CD14-positive monocyte (primary cell): ENCODE data around the gene EPHB2. TPM values are rescaled to one million over a fixed set of nuclear protein-coding genes. Genes with fewer than 3 reads are reported as not detected.

Experiments
- DNase-seq, 3 donors: peaks; one replicate each; pipeline ENCODE4 v3.0.0-alpha.2; 2011 to 2022
- H2AFZ ChIP-seq: 2 replicates; pipeline ENCODE4 v1.6.0; 2012; ENCODE audit warnings: mild to moderate bottlenecking, low read depth, low read length, inconsistent platforms; ENCODE audit not compliant: insufficient read depth, poor library complexity, severe bottlenecking
- H3K27ac ChIP-seq, 2 donors: 1 replicate in 1 of 2; 2 replicates in 1 of 2; pipeline ENCODE4 v1.5.1; 2012 to 2013; ENCODE audit warnings: low read length in 2 of 2, control low read depth in 1 of 2, inconsistent platforms in 1 of 2, low read depth in 1 of 2, mild to moderate bottlenecking in 1 of 2
- H3K27me3 ChIP-seq, 2 donors: one replicate each; pipeline versions ENCODE4 v1.6.0 to v1.6.1; 2011 to 2013; ENCODE audit warnings: low read length in 2 of 2; ENCODE audit not compliant: control insufficient read depth in 2 of 2, insufficient read depth in 2 of 2
- H3K36me3 ChIP-seq, 2 donors: replicated peaks in 1 of 2; 1 replicate in 1 of 2; 2 replicates in 1 of 2; pipeline versions ENCODE4 v1.5.1 to v1.6.1; 2012 to 2013; ENCODE audit warnings: low read length in 2 of 2, control low read depth in 1 of 2, inconsistent platforms in 1 of 2, mild to moderate bottlenecking in 1 of 2; ENCODE audit not compliant: insufficient read depth in 2 of 2, control insufficient read depth in 1 of 2
- H3K4me1 ChIP-seq, 2 donors: 1 replicate in 1 of 2; 2 replicates in 1 of 2; pipeline versions ENCODE4 v1.5.1 to v1.6.1; 2012 to 2013; ENCODE audit warnings: low read length in 2 of 2, control low read depth in 1 of 2, inconsistent platforms in 1 of 2, mild to moderate bottlenecking in 1 of 2, moderate library complexity in 1 of 2; ENCODE audit not compliant: insufficient read depth in 2 of 2, control insufficient read depth in 1 of 2
- H3K4me2 ChIP-seq: replicated peaks from 2 replicates; pipeline ENCODE3; 2012; ENCODE audit warnings: low read length, moderate library complexity, mild to moderate bottlenecking; ENCODE audit not compliant: poor library complexity, severe bottlenecking; ENCODE audit errors: extremely low read depth
- H3K4me3 ChIP-seq, 3 experiments: fragments of 200-600 bp in 1 of 3; sonication (generic) in 1 of 3; replicated peaks in 1 of 3; 1 replicate in 2 of 3; 2 replicates in 1 of 3; pipeline ENCODE4 v1.5.1; 2011 to 2013; ENCODE audit warnings: low read length in 3 of 3, mild to moderate bottlenecking in 3 of 3, control low read depth in 2 of 3, low read depth in 2 of 3, inconsistent platforms in 1 of 3, moderate library complexity in 1 of 3
- H3K79me2 ChIP-seq: 2 replicates; pipeline ENCODE4 v1.6.0; 2012; ENCODE audit warnings: mild to moderate bottlenecking, control low read depth, inconsistent platforms, low read length, moderate library complexity; ENCODE audit not compliant: insufficient read depth
- H3K9ac ChIP-seq: 2 replicates; pipeline ENCODE4 v1.6.0; 2017; ENCODE audit warnings: low read length, mild to moderate bottlenecking; ENCODE audit not compliant: insufficient read depth, poor library complexity, severe bottlenecking
- H3K9me3 ChIP-seq, 2 donors: replicated peaks in 1 of 2; 1 replicate in 1 of 2; 2 replicates in 1 of 2; pipeline versions ENCODE4 v1.5.1 to v1.6.1; 2012 to 2013; ENCODE audit warnings: low read length in 2 of 2, control low read depth in 1 of 2; ENCODE audit not compliant: control insufficient read depth in 1 of 2, insufficient read depth in 1 of 2
- H4K20me1 ChIP-seq: 2 replicates; pipeline ENCODE4 v1.6.0; 2012; ENCODE audit warnings: mild to moderate bottlenecking, low read length, control low read depth, moderate library complexity; ENCODE audit not compliant: insufficient read depth
- H3K27ac Mint-ChIP-seq, 7 donors: one replicate each; pipeline ENCODE4 v1.8.0; 2020; ENCODE audit warnings: mild to moderate bottlenecking in 7 of 7, mixed read lengths in 7 of 7, moderate library complexity in 6 of 7, inconsistent platforms in 2 of 7
- H3K27me3 Mint-ChIP-seq, 3 donors: one replicate each; pipeline ENCODE4 v1.8.0; 2021 to 2022; ENCODE audit warnings: low read depth in 3 of 3, mild to moderate bottlenecking in 3 of 3, mixed read lengths in 3 of 3, moderate library complexity in 3 of 3, inconsistent platforms in 1 of 3
- H3K36me3 Mint-ChIP-seq, 2 donors: one replicate each; pipeline ENCODE4 v1.8.0; 2020; ENCODE audit warnings: mixed read lengths in 2 of 2, inconsistent platforms in 1 of 2, mild to moderate bottlenecking in 1 of 2
- H3K4me1 Mint-ChIP-seq: one replicate; pipeline ENCODE4 v1.8.0; 2020; ENCODE audit warnings: mild to moderate bottlenecking, mixed read lengths
- H3K4me3 Mint-ChIP-seq, 2 donors: one replicate each; pipeline ENCODE4 v1.8.0; 2020; ENCODE audit warnings: mild to moderate bottlenecking in 2 of 2, mixed read lengths in 2 of 2, moderate library complexity in 1 of 2
- H3K9me3 Mint-ChIP-seq, 7 donors: one replicate each; pipeline ENCODE4 v1.8.0; 2020 to 2022; ENCODE audit warnings: mixed read lengths in 7 of 7, mild to moderate bottlenecking in 6 of 7, moderate library complexity in 6 of 7, inconsistent platforms in 2 of 7
- CTCF ChIP-seq: fragments of 200-600 bp; IDR thresholded peaks from one replicate; pipeline ENCODE4 v1.8.0; 2022; ENCODE audit warnings: antibody characterized with exemption, mild to moderate bottlenecking
- WGBS: methylation state at CpG from one replicate; pipeline ENCODE4 v1.1.5; 2013; ENCODE audit warnings: missing lambda C conversion rate; ENCODE audit not compliant: insufficient coverage; 5-methylcytosine and 5-hydroxymethylcytosine counted together
- intact Hi-C, 2 donors: fragments of 100-400 bp; cut with micrococcal nuclease; formaldehyde crosslinking; loops; one replicate each; pipeline versions ENCODE4 v1.15.0 to v1.15.1; 2023
- polyA plus RNA-seq, 3 donors: library from polyadenylated mRNA; depleted of rRNA in 1 of 3; unstranded in 2 of 3; stranded (reverse) in 1 of 3; fragments of 300-500 nt in 2 of 3; fragments of >200 nt in 1 of 3; fragmentation: Illumina TruSeq in 2 of 3; gene quantifications; 1 replicate in 2 of 3; 2 replicates in 1 of 3; pipeline ENCODE4 v1.2.3, GENCODE V29; 2012 to 2021

EPHB2 gene
- polyA plus RNA-seq, 3 donors: 2.9 to 5.6 (median 3.4) TPM

GRCh38 chr1:22949822-22950331 is 239.2 kb downstream of the EPHB2 start:
- Mint-ChIP-seq H3K4me1 (no peaks in the 10 kb centered on the region), H3K27ac (no peak overlapping the region), H3K9me3 (peaks cover 0 to 7% (median 0%) of the 10 kb centered on the region in 7 donors), H3K36me3 (no peaks in the 10 kb centered on the region), H3K4me3 (no peak overlapping the region), H3K27me3 (peaks cover 47 to 66% (median 64%) of the 10 kb centered on the region in 3 donors)
- H3K4me3 ChIP-seq: no peak overlapping the region
- no peaks in the 10 kb centered on the region for H3K36me3 ChIP-seq
- H3K4me2 ChIP-seq: no peak overlapping the region
- H3K27me3 ChIP-seq: peaks cover 13 to 39% of the 10 kb centered on the region in 2 donors
- H3K4me1 ChIP-seq: no peaks in the 10 kb centered on the region
- no peak for DNase-seq
- H3K9me3 ChIP-seq: peaks cover 0 to 4% of the 10 kb centered on the region in 2 donors
- no peaks in the 10 kb centered on the region for H3K79me2 ChIP-seq
- no peak overlapping the region for H3K27ac ChIP-seq
- TF ChIP-seq CTCF: no peak
- H2AFZ ChIP-seq: no peak overlapping the region
- no CpG with 5 or more reads among the region's 5 CpGs for WGBS
- intact Hi-C loops: no loop called here
- H4K20me1 ChIP-seq: no peaks in the 10 kb centered on the region
- H3K9ac ChIP-seq: no peak overlapping the region

- no peak overlapping the region for H3K4me2 ChIP-seq
- H3K36me3 ChIP-seq: no peaks in the 10 kb centered on the region
- peaks cover 0 to 4% of the 10 kb centered on the region in 2 donors for H3K9me3 ChIP-seq
- no peak overlapping the region for H3K9ac ChIP-seq
- Mint-ChIP-seq H3K36me3 (no peaks in the 10 kb centered on the region), H3K9me3 (peaks cover 0 to 5% (median 0%) of the 10 kb centered on the region in 7 donors), H3K4me3 (peak overlapping the region in 1 of 2 donors; percentile 0), H3K27ac (no peak overlapping the region), H3K4me1 (no peaks in the 10 kb centered on the region), H3K27me3 (peaks cover 54 to 74% (median 61%) of the 10 kb centered on the region in 3 donors)
- peaks cover 13 to 43% of the 10 kb centered on the region in 2 donors for H3K27me3 ChIP-seq
- no peaks in the 10 kb centered on the region for H3K79me2 ChIP-seq
- H3K27ac ChIP-seq: no peak overlapping the region
- TF ChIP-seq CTCF: no peak
- WGBS: 80% methylated on average over 2 of the region's 3 CpGs
- no peak overlapping the region for H3K4me3 ChIP-seq
- no peaks in the 10 kb centered on the region for H3K4me1 ChIP-seq
- no peaks in the 10 kb centered on the region for H4K20me1 ChIP-seq
- DNase-seq: no peak
- no peak overlapping the region for H2AFZ ChIP-seq
- intact Hi-C loops: no loop called here
These were observed 241.2 kb downstream of the EPHB2 start for GRCh38 chr1:22951796-22952195.
